Left lung (tissue), 10 donors: ENCODE measurements around the gene USP32. TPM values are rescaled to one million over a fixed set of nuclear protein-coding genes. Genes with fewer than 3 reads are reported as not detected.
"Not testable (repeated sequence)": the region's sequence is repeated elsewhere in the genome, so short reads cannot be mapped to it uniquely, and the experiment has no call there.

ENCODE experiments used
- ATAC-seq: fragments of 200-7000 bp; cut with Tn5 transposase; one replicate; pipeline ENCODE4 v1.9.1; 2020; ENCODE audit warnings: moderate library complexity
- DNase-seq, 4 donors: peaks; one replicate each; pipeline ENCODE4 v3.0.0-alpha.2; 2013 to 2020
- H3K27ac ChIP-seq, 2 donors: fragments of 200-600 bp; sonication (generic) in 1 of 2; one replicate each; pipeline versions ENCODE4 v1.5.0 to v1.8.0; 2020 to 2021
- H3K27me3 ChIP-seq, 2 donors: fragments of 200-600 bp; sonication (generic) in 1 of 2; one replicate each; pipeline versions ENCODE4 v1.5.0 to v1.8.0; 2020 to 2021
- H3K36me3 ChIP-seq, 2 donors: fragments of 200-600 bp; sonication (generic) in 1 of 2; one replicate each; pipeline versions ENCODE4 v1.5.0 to v1.8.0; 2020 to 2021
- H3K4me1 ChIP-seq, 2 donors: fragments of 200-600 bp; one replicate each; pipeline ENCODE4 v1.8.0; 2021
- H3K4me3 ChIP-seq, 2 donors: fragments of 200-600 bp; sonication (generic) in 1 of 2; one replicate each; pipeline versions ENCODE4 v1.5.0 to v1.8.0; 2020 to 2021; ENCODE audit warnings: mild to moderate bottlenecking in 1 of 2
- H3K9me3 ChIP-seq, 2 donors: fragments of 200-600 bp; sonication (generic) in 1 of 2; one replicate each; pipeline versions ENCODE4 v1.5.0 to v1.8.0; 2020 to 2021
- CTCF ChIP-seq, 2 donors: fragments of 200-600 bp; sonication (generic) in 1 of 2; IDR thresholded peaks; one replicate each; pipeline versions ENCODE4 v1.5.0 to v1.8.0; 2021; ENCODE audit warnings: antibody characterized with exemption in 2 of 2
- intact Hi-C, 2 donors: fragments of 100-400 bp; cut with DNase I; formaldehyde crosslinking; loops; one replicate each; pipeline versions ENCODE4 v1.11.2 to v1.14.2; 2022
- polyA plus RNA-seq, 6 donors: library from polyadenylated mRNA; unstranded; fragments of 120-200 nt; gene quantifications; one replicate each; pipeline ENCODE4 v1.2.1, GENCODE V29; 2013; ENCODE audit not compliant: insufficient read length in 6 of 6
- total RNA-seq, 2 donors: library from RNA; stranded (reverse); fragmentation: NEBNext Ultra II Directional; extraction: Animal tissue kit (Norgen Biotek cat#: 25700); gene quantifications; one replicate each; pipeline ENCODE4 v1.2.1, GENCODE V29; 2021
- donor health status: DM: no; HTN: yes; CAD: no.
- donor health status: DM: no; HTN: no; CAD: no.

The USP32 gene
- total and polyA plus RNA-seq, 8 donors: 30.7 to 73.2 (median 37.7) TPM

GRCh38 chr17:60176763-60177162 is 215.2 kb downstream of the USP32 start:
- H3K9me3 ChIP-seq, H3K27me3 ChIP-seq, H3K4me3 ChIP-seq, ATAC-seq, intact Hi-C loops, DNase-seq, H3K27ac ChIP-seq: not testable (repeated sequence)
- Histone ChIP-seq H3K36me3 (peaks cover 0 to 54% of the 10 kb centered on the region in 2 donors), H3K4me1 (peaks cover 0 to 17% of the 10 kb centered on the region in 2 donors)

GRCh38 chr17:60174767-60175166 is 217.2 kb downstream of the USP32 start:
- H3K9me3 ChIP-seq, DNase-seq, H3K27ac ChIP-seq, H3K27me3 ChIP-seq, H3K4me3 ChIP-seq, intact Hi-C loops: not testable (repeated sequence)
- Histone ChIP-seq H3K36me3 (peaks cover 0 to 34% of the 10 kb centered on the region in 2 donors), H3K4me1 (peaks cover 0 to 36% of the 10 kb centered on the region in 2 donors)
- peak; percentile 16 to 30 for TF ChIP-seq CTCF (IDR thresholded peaks at IDR 0.05)
- ATAC-seq: peak; percentile 29

- Histone ChIP-seq H3K9me3 (no peaks in the 10 kb centered on the region), H3K27me3 (no peaks in the 10 kb centered on the region), H3K27ac (peak overlapping the region in 1 of 2 donors; percentile 6), H3K4me3 (no peak overlapping the region), H3K4me1 (peaks cover 0 to 44% of the 10 kb centered on the region in 2 donors), H3K36me3 (peaks cover 0 to 27% of the 10 kb centered on the region in 2 donors)
- TF ChIP-seq CTCF (IDR thresholded peaks at IDR 0.05): no peak
- intact Hi-C loops: no loop called here
- DNase-seq (no peak), ATAC-seq (no peak)
Observed at GRCh38 chr17:60174035-60174434, 217.9 kb downstream of the USP32 start.

- intact Hi-C loops: no loop called here
- ATAC-seq: peak; percentile 33
- no peak for TF ChIP-seq CTCF (IDR thresholded peaks at IDR 0.05)
Observed at GRCh38 chr17:60173304-60173819, 218.6 kb downstream of the USP32 start.

GRCh38 chr17:60171753-60172079 is 220.2 kb downstream of the USP32 start:
- DNase-seq (no peak), ATAC-seq (no peak)
- Histone ChIP-seq H3K27ac (peak overlapping the region in 1 of 2 donors; percentile 81), H3K27me3 (no peaks in the 10 kb centered on the region), H3K36me3 (peaks cover 0 to 10% of the 10 kb centered on the region in 2 donors), H3K4me1 (peaks cover 0 to 60% of the 10 kb centered on the region in 2 donors), H3K4me3 (no peak overlapping the region), H3K9me3 (no peaks in the 10 kb centered on the region)
- intact Hi-C loops: no loop called here
- no peak for TF ChIP-seq CTCF (IDR thresholded peaks at IDR 0.05)

More at GRCh38 chr17:60173304-60173819, 218.6 kb downstream of the USP32 start:
- no peak for DNase-seq
- H3K27me3 ChIP-seq: no peaks in the 10 kb centered on the region
- no peak overlapping the region for H3K4me3 ChIP-seq
- H3K4me1 ChIP-seq: peaks cover 0 to 49% of the 10 kb centered on the region in 2 donors
- peaks cover 0 to 20% of the 10 kb centered on the region in 2 donors for H3K36me3 ChIP-seq
- no peaks in the 10 kb centered on the region for H3K9me3 ChIP-seq
- H3K27ac ChIP-seq: peak overlapping the region in 1 of 2 donors; percentile 33
